HG03175 (cell line): ENCODE results near the gene OR6C2.
A peak's percentile ranks its signal among the peaks of the same experiment; 100 is the strongest.
"Not testable (repeated sequence)": the region's sequence is repeated elsewhere in the genome, so short reads cannot be mapped to it uniquely, and the experiment has no call there.

Source experiments
- ATAC-seq: cut with Tn5 transposase; IDR thresholded peaks from one replicate; pipeline ENCODE4 v1.9.1; 2021; ENCODE audit warnings: mild to moderate bottlenecking, moderate library complexity; ENCODE audit not compliant: unreplicated experiment

Gene OR6C2

GRCh38 chr12:55443776-55444175, at the start of gene OR6C2:
Gene OR6C2, plus strand, starts transcription at chr12:55444076. Its CDS starts 8,138 bp downstream, at chr12:55452214.
- no peak for ATAC-seq

GRCh38 chr12:55396326-55396725, 47.5 kb upstream of the OR6C2 start:
- no peak for ATAC-seq

- no peak for ATAC-seq
These were observed 43.6 kb upstream of the OR6C2 start, which contains the start of gene OR6C65 for GRCh38 chr12:55400229-55400628. Gene OR6C65, plus strand, starts transcription at chr12:55400529. Its CDS starts 0 bp downstream, at chr12:55400529.

- no peak for ATAC-seq
These were observed 36.0 kb upstream of the OR6C2 start for GRCh38 chr12:55407866-55408265.

GRCh38 chr12:55409133-55409532, 34.7 kb upstream of the OR6C2 start:
- not testable (repeated sequence) for ATAC-seq

GRCh38 chr12:55412138-55412537, 31.7 kb upstream of the OR6C2 start:
- ATAC-seq, result not testable (repeated sequence)

- not testable (repeated sequence) for ATAC-seq
These were observed 30.1 kb upstream of the OR6C2 start for GRCh38 chr12:55413498-55414388.

- not testable (repeated sequence) for ATAC-seq
These were observed 29.5 kb upstream of the OR6C2 start for GRCh38 chr12:55414396-55414823.

GRCh38 chr12:55414889-55415288, 29.0 kb upstream of the OR6C2 start:
- not testable (repeated sequence) for ATAC-seq

GRCh38 chr12:55416961-55417360, 26.9 kb upstream of the OR6C2 start:
- no peak for ATAC-seq

GRCh38 chr12:55420307-55420962, 23.4 kb upstream of the OR6C2 start:
- ATAC-seq, result no peak

GRCh38 chr12:55425954-55426353, 17.9 kb upstream of the OR6C2 start, which contains the start of gene OR6C76:
Gene OR6C76, plus strand, starts transcription at chr12:55426254. Its CDS starts 0 bp downstream, at chr12:55426254.
- no peak for ATAC-seq

- no peak for ATAC-seq
These were observed 15.3 kb upstream of the OR6C2 start for GRCh38 chr12:55428331-55429243.

GRCh38 chr12:55441233-55441632, 2.6 kb upstream of the OR6C2 start:
- not testable (repeated sequence) for ATAC-seq

GRCh38 chr12:55445357-55445756, 1.5 kb downstream of the OR6C2 start:
- no peak for ATAC-seq

GRCh38 chr12:55446326-55446725, 2.5 kb downstream of the OR6C2 start:
- ATAC-seq, result no peak

GRCh38 chr12:55448825-55449224, 4.9 kb downstream of the OR6C2 start:
- ATAC-seq, result no peak

- ATAC-seq, result not testable (repeated sequence)
These were observed 21.1 kb downstream of the OR6C2 start for GRCh38 chr12:55464926-55465325.

GRCh38 chr12:55467836-55468235, 24.0 kb downstream of the OR6C2 start:
- ATAC-seq, result peak; percentile 91

GRCh38 chr12:55469291-55469690, 25.4 kb downstream of the OR6C2 start:
- ATAC-seq, result no peak
